ENCODE measurements around the gene G6PD. TPM values are rescaled to one million over a fixed set of nuclear protein-coding genes. Genes with fewer than 3 reads are reported as not detected.

G6PD gene
- total RNA-seq, 1 donor from 2014 or later = 81.1 TPM

GRCh38 chrX:154488336-154489075 is 58.1 kb downstream of the G6PD start:
- no peak for DNase-seq (ENCODE audit: extremely low read depth, low read depth, low spot score)

GRCh38 chrX:154487518-154488290 is 58.9 kb downstream of the G6PD start:
- no peak for DNase-seq (ENCODE audit: extremely low read depth, low read depth, low spot score)

- DNase-seq (ENCODE audit: extremely low read depth, low read depth, low spot score) = no peak
These were observed 60.0 kb downstream of the G6PD start, which contains the start of gene UBL4A for GRCh38 chrX:154486396-154487207. Gene UBL4A (minus strand): TSS chrX:154486615. CDS start chrX:154486584, 31 bp downstream.

DNA sequence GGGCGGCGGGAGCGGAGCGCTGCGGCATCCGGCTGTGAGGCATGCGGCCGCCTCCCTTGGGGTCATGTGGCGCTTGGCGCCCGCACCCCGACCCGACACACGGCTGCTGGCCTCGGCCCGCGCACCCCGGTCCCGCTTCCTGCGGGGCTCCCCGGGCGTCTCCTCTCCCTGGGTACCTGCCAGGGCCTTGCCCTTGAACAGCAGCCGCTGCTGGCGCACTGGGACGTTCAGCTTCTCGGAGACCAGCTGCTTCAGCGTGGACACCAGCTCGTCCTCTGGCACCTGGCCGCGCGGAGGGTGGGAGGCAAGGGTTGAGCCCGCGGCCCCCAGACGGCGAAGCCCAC is 60.6 kb downstream of the G6PD start:
- no peak for DNase-seq (ENCODE audit: extremely low read depth, low read depth, low spot score)

- no peak for DNase-seq (ENCODE audit: extremely low read depth, low read depth, low spot score)
These were observed 61.2 kb downstream of the G6PD start for GRCh38 chrX:154485150-154486051.

DNA sequence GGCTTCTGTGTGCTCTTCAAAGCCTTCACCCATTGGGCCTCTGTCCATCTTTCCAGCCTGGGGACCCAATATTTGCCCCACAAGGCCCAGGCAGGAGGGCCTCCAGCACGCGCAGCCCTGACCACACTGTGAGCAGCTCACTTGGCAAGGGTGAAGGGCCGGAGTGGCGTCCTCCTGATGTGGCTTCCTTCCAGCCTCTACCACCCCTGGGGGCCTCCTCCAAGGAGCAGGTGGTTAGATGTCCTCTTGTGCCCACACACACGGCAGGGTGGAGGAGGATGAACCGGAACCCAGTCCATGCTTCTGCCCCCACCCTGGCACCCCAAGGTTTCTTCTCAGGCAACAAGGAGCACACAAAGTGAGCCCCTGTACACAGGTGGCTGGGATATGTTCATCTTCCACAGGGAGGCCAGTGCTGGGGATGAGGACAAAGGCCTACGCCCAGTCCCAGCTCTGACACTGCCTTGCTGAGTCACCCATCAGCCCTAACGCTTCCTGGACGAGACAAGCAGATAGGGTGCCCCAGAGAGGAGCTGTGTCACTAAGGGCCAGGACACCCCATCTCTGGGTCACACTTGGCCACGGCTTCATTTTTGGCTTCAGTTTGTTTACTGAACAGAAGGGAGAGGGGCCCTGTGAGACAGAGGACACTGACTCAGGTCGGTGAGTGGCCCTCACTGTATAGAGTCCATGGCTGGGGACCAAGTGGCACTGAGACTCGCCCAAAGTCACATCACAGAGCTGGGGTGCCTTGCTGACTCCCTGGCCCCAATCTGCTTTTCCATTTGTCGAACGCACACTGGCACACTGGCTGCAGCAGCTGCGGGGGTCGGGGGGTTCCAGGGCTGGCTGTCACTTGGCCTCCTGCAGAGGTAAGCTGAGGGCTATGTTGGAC is 62.1 kb downstream of the G6PD start:
- DNase-seq (ENCODE audit: extremely low read depth, low read depth, low spot score) = no peak

DNA sequence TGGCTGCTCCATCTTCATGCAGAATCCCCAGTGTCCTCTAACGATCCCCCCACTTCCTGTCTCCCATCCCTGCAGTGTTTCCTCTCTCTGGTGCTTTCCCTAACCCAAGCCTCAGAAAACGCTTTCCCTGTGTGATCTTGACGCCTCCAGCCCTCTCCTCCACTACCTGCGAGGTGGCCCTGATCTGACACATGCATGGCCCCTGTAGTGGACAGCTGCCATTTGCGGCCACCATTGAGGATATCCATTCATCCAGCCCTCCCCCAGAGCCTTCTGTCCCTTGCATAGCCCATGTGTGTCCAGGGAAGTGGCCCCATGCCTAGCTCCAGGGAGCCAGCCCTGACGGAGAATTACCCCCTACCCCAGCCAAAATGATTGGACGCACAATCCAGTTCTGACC is 63.3 kb downstream of the G6PD start:
- DNase-seq (ENCODE audit: extremely low read depth, low read depth, low spot score) = no peak

GRCh38 chrX:154482786-154483185 is 63.9 kb downstream of the G6PD start:
- DNase-seq (ENCODE audit: extremely low read depth, low read depth, low spot score) = no peak

DNA sequence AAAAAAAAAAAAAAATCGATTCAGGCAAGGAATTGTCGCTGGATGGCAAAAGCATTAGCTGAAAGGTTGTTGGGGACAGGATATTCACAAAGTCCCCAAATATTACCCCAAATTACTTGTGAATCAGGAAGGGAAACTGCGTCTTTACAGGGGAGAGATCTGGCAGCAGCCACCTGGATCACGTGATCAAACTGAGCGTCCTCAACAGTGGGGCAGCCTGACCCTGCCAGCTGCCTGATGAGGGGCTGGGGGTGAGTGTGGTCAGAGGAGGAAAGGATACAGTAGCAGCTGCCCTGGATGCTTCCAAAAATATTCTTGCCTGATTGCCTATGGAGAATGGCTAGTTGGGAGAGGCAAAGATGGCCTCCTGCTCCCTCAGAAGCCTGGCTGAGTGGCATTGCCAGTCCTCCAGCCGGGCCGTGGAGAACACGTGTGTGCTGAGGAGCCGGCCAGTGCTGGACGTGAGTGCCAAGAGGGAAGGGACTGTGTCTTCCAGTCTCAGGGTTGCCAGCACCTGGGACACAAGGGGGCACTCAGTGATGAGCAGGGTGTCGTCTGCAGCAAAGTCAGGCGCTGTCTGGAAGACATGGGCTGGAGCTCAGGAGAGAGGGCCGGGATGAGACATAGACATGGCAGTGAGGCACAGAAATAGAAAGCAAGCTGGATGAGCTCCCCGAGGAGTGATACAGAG is 64.6 kb downstream of the G6PD start:
- DNase-seq (ENCODE audit: extremely low read depth, low read depth, low spot score) = no peak

Other genes with a start within 250 kb of the G6PD start
- gene FLNA, start 172.2 kb downstream of the G6PD start, total RNA-seq = 2,158 and 2,243 TPM in 2 replicates
- 61.2 and 64.1 TPM in 2 replicates for gene EMD, start 167.6 kb downstream of the G6PD start, total RNA-seq
- gene RPL10, start 148.5 kb downstream of the G6PD start, total RNA-seq = 5,051 and 8,288 TPM in 2 replicates
- gene DNASE1L1, start 137.6 kb downstream of the G6PD start, total RNA-seq = 71.8 and 97.7 TPM in 2 replicates
- 37.7 and 75.2 TPM in 2 replicates for gene TAFAZZIN, start 135.3 kb downstream of the G6PD start, total RNA-seq
- gene ATP6AP1, start 118.2 kb downstream of the G6PD start, total RNA-seq = 115 and 164 TPM in 2 replicates
- 84.3 and 115 TPM in 2 replicates for gene GDI1, start 109.7 kb downstream of the G6PD start, total RNA-seq
- 78.8 and 92.5 TPM in 2 replicates for gene FAM50A, start 102.7 kb downstream of the G6PD start, total RNA-seq
- gene PLXNA3, start 88.6 kb downstream of the G6PD start, total RNA-seq = 25.4 and 29.2 TPM in 2 replicates
- gene LAGE3, start 67.6 kb downstream of the G6PD start, total RNA-seq = 28.0 and 28.9 TPM in 2 replicates
- gene UBL4A, start 60.2 kb downstream of the G6PD start, total RNA-seq = 41.1 TPM in 2 replicates
- 31.8 and 33.3 TPM in 2 replicates for gene SLC10A3, start 56.2 kb downstream of the G6PD start, total RNA-seq
- 35.4 and 36.4 TPM in 2 replicates for gene FAM3A, start 30.6 kb downstream of the G6PD start, total RNA-seq
- gene IKBKG, start 774 bp upstream of the G6PD start, total RNA-seq = 13.5 and 18.8 TPM in 2 replicates
- not detected in 2 replicates for gene CTAG1A, start 38.3 kb upstream of the G6PD start, total RNA-seq
- gene CTAG1B, start 72.4 kb upstream of the G6PD start, total RNA-seq = not detected in 2 replicates
- gene CTAG2, start 106.7 kb upstream of the G6PD start, total RNA-seq = not detected in 2 replicates
- 6.8 and 8.0 TPM in 2 replicates for gene GAB3, start 204.2 kb upstream of the G6PD start, total RNA-seq
- gene DKC1, start 216.0 kb upstream of the G6PD start, total RNA-seq = 26.4 and 38.0 TPM in 2 replicates